Adrenal gland (tissue), 5 donors: ENCODE results near the gene LRP2BP.

Source experiments
- CTCF ChIP-seq, 6 experiments: fragments of 450-650 bp in 4 of 6; fragments of 200-600 bp in 2 of 6; sonication (generic) in 1 of 6; IDR thresholded peaks; 1 replicate in 5 of 6; 2 replicates in 1 of 6; pipeline versions ENCODE4 v1.5.1 to v1.8.0; 2016 to 2021; ENCODE audit warnings: antibody characterized with exemption in 6 of 6, mild to moderate bottlenecking in 2 of 6, moderate library complexity in 1 of 6
- POLR2A ChIP-seq, 2 donors: fragments of 450-650 bp; IDR thresholded peaks; one replicate each; pipeline ENCODE4 v1.6.1; 2017; ENCODE audit warnings: antibody characterized with exemption in 2 of 2, mild to moderate bottlenecking in 2 of 2, moderate library complexity in 1 of 2
- donor health status: DM: no; HTN: no; CAD: no.

GRCh38 chr4:185441479-185441878 lies 45.8 kb upstream of the LRP2BP start:
- TF ChIP-seq CTCF (IDR thresholded peaks at IDR 0.05) (no peak), POLR2A (IDR thresholded peaks at IDR 0.05) (no peak)
